CD4-positive, alpha-beta T cell treated with Interleukin-15 for 4 hours (primary cell): ENCODE results near the gene PDP2.

Experiments
- DNase-seq: peaks from one replicate; pipeline ENCODE4 v3.0.0-alpha.2; 2020; ENCODE audit warnings: low spot score

Gene PDP2, protein sequence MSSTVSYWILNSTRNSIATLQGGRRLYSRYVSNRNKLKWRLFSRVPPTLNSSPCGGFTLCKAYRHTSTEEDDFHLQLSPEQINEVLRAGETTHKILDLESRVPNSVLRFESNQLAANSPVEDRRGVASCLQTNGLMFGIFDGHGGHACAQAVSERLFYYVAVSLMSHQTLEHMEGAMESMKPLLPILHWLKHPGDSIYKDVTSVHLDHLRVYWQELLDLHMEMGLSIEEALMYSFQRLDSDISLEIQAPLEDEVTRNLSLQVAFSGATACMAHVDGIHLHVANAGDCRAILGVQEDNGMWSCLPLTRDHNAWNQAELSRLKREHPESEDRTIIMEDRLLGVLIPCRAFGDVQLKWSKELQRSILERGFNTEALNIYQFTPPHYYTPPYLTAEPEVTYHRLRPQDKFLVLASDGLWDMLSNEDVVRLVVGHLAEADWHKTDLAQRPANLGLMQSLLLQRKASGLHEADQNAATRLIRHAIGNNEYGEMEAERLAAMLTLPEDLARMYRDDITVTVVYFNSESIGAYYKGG

DNA sequence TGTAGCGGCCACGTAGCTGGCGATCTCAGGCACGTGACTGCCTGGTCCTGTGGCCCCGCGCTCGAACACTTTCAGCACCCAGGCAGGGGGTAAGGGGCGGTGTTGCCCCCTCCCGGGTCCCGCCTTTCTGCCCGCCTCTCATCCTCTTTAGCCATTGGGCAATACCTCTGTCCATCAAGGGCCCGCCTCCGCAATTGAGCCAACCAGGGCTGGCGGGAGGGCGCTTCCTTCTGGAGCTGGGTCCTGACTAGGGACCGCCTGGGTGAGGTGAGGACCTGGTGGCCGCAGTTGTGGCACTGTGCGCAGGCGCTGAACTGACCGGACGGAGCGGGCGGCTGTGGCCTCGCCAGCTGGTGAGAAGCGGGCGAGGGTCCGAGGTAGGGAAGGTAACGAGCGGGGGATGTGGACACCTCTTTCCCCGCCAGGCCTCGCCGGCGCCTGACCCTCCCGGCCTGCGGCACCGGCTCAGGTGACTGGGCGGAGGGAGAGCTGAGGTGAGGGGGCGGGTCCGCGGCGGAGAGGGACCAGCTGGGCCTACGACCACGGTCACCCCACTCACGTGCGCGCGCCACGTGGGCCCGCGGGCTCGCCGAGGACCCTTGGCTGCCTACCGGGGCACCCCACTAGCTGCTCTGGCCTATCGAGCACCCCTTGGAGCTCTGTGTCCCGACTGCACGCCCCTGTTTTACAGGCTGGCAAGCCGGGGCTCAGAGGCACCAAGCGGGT is at the start of gene PDP2:
Gene PDP2 (plus strand): TSS at position 228 of the 726 bp plus-strand sequence. CDS start 3,770 bp downstream, outside the sequence.
- DNase-seq = peak; percentile 94

DNA sequence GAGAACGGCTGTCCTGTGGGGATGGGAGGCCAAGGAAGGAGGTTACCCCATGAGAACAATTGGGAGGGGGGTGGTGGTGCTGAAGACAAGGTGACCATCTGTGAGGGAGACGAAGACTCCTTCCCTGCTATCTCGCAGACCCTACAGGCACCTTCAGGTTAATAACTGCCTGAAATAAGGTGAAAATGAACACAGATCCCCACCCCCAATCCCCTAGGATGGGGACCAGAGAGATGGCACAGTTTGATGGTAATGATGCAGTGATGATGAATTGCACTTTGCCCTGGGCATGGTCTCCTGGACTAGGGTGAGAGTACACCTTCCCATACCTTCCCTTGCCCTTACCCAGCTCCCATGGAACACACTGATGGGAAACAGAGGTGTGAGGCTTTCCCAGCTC is 48.1 kb upstream of the PDP2 start:
- DNase-seq = no peak

DNA sequence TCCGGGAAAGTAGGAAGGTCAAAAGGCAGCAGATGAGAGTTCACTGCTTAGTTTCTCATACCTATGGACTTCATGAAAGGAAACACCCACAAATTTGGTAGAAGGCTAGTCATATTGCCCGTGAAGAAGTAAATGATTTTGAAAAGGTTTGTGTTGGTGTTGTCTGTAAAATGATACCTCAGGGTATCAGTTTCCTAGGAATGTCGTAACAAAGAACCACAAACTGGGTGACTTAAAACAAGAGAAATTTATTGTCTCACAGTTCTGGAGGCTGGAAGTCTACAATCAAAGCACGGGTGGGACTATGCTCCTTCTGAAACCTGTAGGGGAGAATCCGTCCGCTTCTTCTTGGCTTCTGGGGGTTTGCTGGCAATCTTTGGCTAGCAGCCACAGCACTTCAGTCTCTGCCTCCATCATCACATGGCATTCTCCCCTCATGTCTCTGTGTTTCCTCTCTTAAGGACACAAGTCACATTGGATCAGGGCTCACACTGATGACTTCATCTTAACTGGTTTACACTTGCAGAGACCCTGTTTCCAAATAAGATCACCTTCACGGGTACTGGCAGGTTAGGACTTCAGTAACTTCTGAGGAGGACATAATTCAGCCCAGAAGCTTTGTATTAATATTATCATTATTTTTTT is 47.5 kb upstream of the PDP2 start:
- DNase-seq = no peak

DNA sequence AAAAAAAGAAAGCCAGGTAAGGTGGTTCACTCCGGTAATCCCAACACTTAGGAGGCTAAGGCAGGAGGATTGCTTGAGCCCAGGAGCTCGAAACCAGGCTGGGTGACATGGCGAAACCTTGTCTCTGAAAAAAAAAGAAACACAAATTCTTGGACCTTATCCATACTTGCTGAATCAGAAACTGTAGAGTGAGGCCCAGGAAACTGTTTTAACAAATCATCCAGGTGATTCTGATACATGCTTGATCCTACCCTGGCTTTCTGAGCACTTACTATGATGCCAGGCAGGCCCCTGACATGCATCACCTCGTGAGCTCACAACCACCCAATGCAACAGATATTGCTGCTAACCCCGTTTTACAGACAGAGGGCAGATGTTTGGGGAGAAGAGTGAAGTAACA is 45.6 kb upstream of the PDP2 start:
- DNase-seq = no peak

DNA sequence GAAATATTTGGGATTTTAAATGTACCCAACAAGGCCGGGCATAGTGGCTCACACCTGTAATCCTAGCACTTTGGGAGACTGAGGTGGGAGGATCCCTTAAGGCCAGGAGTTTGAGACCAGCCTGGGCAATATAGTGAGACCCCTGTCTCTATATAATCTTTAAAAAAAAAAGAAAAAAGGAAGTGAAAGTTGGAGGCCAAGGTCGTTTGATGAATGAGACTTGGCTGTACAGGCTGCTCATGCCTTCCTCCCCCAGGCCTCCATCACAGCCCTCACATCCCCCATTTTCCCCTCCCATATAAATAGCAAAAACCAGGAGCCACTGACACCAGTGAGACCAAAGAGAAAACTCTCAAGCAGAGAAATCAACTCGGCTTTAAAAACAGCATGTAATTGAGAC is 39.4 kb upstream of the PDP2 start:
- DNase-seq = no peak

DNA sequence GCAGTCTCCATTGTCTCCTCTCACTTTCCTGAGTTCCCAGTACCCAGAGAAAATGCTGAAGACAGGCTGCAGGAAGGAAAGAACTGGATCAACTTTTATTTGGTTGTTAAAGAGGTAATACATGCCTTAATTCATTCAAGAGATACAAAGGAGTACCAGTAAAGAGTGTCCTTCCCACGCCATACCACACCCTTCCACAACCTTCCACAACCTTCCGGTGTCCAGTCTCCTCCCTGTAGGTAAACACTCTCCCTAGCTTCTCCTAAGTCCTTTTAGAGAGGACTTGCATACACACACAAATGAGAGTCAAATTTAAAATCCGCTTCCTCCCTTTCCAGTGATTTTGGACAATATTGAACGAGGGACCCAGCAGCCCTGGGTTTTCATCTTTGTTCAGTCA is 38.9 kb upstream of the PDP2 start:
- no peak for DNase-seq

DNA sequence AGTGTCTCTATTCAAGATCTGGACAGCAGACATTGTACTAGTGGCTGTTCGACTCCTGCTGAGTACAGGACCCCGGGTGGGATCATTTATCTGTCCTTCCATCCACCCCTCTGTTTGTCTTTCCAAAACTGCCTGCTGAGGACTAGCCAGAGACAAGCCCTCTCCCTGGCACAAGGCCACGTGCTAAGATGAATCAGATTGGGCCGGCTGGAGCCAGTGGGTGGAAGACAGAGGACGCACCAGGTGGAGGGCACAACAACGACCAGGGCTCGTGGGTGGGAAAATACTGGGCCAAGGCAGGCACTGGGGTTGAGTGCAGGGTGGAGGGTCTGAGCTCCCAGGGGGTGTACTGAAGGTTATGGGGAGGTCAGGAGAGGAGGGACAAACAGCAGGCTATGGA is 37.5 kb upstream of the PDP2 start:
- no peak for DNase-seq

DNA sequence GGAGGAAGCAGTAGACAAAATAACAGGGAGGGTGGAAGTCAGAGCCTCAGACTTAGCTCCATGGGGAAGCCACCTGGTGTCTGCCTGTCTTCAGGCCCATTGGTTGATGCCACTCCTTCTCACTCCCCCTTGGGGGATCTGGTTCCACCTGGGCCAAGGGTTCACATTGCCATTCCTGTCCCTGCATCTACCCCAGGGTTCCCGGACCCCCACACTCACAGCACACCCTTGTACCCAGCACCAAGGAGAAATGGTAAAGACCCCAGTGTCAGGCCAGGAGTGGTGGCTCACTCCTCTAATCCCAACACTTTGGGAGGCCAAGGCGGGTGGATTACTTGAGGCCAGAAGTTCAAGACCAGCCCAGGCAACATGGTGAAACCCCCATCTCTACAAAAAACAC is 37.1 kb upstream of the PDP2 start:
- no peak for DNase-seq

DNA sequence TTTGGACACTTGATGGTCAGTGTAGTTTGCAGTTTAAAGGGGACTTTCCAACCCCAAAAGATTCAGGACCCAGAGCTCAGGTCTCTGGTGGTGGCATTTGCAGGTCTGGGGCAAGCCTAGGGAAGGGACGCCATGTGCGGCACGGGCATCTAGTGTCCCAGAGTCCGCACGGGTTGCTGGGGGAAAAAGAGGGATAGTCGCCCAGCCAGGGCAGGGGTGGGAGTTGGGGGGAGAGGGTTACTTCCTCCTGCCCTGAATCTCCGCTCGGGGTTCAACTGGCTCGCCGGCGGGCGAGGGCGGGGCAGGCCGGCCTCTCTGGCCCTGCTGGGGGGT is 36.3 kb upstream of the PDP2 start:
- DNase-seq = no peak

DNA sequence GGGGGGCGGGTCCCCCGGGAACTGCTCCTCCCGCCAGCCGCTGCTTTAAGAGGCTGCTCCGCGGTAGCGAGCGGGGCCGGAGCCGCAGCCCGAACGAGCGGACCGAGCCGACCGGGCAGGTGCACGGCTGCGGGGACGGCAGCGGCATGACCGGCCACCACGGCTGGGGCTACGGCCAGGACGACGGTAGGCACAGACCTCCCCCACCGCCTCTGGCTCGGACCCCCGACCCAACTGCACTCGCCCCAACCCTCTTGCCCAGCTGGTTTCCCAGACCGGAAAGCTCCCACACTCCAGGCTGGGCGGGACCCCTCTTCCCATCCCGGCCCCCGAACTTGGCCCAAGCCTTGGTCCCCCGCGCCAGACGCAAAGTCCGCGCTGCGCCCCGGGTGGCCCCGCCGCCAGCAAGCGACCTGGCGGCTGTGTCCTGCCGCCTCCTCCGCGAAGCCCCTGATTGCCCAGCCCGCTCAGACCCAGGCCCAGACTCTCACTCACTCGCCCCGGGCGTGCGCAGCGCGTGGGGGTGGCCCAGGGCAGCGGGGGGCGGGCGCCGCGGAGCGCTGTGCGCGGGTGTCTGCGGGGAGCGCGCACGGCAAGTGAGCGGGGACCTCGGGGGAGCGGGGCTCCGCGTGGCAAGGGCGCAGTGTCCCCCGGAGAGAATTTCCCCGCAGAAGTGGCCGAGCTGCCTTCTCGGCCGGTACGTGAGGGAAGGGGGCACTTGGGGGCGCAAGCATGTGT is 35.8 kb upstream of the PDP2 start, which contains the start of gene CA7:
Gene CA7 (plus strand): TSS at position 73 of the 738 bp plus-strand sequence. CDS start 74 bp downstream, at position 147.
- no peak for DNase-seq

DNA sequence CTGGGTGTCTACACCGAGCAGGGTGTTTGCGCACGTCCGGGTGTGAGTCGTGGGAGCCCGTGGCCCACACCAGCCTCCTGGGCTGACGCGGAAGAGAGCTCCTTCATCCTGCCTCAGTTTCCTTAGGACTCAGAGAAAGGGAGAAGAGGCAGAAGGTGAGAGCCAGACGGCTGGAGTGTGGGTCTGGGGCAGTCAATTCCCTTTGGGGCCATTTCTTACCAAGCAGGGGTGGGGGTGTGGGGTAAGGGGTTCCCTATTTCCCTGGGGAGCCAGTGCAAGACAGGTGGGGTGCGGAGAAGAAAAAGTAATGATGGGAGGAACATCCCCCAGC is 35.3 kb upstream of the PDP2 start:
- no peak for DNase-seq

DNA sequence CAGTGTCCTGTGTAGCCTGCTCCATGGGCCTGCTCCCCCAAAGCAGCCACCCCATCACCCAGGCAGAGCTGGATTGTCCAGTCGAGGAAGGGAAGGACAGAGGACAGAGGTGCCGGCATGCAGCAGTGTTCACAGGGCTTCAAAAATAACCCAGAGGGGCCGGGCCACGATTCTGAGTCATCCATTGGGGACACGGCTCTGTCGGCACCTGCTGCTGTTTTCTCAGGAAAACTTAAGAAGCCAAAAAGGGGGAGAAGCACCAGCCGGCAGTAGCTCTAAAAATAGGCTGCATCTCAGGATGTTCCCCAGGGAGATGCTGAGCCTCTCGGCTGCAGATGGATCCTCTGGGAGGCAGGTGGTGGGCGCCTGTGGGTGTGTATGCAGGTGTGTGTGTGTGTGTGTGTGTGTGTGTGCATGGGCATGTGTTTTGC is 34.5 kb upstream of the PDP2 start:
- DNase-seq = no peak

DNA sequence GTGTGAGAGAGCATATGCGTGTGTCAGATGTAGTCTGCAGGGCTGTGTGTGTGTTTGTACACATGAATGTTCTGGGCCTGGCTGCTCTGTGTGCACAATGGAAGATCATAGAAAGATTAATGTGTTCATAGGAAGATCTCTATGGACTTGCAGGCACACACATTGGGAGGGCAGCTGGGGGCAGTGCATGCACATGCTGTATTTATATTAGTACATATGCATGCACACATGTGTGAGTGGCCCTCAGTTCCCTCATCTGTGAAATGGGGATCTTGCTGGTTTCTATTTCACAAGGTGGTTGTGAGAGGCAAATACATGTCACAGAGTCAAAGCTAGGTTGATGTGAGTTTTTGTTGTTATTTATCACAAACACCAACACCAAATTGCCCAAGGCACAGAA is 34.0 kb upstream of the PDP2 start:
- no peak for DNase-seq

DNA sequence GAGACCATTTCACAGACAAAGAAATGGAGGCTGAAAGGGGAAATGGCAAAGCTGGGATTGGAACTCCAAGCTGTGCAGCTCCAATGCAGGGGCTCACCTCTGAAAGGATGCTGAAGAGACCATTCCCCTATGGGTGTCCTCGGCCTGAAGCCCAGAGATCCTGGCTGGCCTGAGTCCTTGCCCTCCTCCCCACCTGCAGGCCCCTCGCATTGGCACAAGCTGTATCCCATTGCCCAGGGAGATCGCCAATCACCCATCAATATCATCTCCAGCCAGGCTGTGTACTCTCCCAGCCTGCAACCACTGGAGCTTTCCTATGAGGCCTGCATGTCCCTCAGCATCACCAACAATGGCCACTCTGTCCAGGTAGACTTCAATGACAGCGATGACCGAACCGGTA is 33.5 kb upstream of the PDP2 start:
- no peak for DNase-seq

DNA sequence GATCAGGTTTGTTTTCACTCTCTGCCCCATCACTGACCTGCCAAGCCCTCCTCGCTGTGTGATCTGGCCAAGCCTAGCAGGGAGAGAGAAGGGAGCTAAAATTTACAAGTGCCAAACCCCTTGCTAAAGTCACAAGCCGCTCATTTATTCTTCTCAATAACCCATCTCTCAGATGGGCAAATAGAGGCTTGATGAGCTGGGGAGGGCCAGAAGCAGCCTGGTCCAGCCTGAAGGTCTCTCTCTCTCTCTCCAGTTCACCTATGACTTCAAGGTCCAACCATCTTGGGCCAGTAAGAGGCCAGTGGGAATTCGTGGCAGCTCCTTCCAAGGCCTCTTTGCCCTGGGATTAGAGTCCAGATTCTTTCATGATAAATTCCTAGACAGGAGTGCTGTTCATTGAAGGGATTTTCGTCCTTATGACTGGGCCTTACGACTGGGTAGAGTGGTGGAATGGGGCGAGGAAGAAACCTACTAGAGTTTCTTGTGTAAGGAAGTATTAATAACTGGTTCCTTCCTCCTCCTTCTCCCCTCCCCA is 32.7 kb upstream of the PDP2 start:
- DNase-seq = no peak

DNA sequence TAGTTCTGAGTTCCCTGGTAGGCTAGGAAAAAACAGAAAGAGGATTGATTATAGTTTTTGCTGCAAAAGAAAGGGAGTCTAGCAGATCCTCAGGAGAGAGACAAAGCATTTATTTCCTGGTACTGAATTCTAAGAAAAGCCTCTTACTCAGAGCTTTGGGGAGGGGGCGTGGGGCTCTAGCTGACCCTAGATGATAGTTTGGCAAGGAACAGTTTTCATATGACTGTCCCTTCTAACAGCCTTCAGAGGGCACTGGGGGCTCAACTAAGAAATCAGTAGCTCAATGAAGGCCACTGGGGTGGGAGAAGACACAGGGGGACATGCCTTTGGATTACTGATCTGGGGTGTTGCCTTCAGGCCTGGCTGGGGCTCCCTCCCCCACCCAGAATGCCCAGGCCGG is 32.1 kb upstream of the PDP2 start:
- DNase-seq = no peak

DNA sequence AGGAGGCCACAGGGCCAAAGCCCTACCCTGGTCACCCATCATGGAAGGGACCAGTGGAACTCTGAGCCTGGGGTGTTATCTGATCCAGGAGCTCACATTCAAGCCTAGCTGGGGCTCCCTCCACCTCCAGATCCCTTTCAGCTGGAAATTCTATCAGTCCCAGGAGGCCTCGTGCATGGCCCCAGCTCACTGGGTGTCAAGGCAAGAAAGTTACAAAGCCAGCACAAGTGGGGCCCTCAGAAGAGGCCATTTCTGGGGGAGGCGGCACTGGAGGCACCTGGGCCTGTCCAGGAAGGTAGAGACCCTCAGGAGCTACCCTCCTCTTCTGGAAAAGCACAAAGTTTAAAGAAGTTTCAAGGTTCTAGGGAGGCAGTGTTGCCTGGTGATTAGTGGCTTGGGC is 31.3 kb upstream of the PDP2 start:
- no peak for DNase-seq

DNA sequence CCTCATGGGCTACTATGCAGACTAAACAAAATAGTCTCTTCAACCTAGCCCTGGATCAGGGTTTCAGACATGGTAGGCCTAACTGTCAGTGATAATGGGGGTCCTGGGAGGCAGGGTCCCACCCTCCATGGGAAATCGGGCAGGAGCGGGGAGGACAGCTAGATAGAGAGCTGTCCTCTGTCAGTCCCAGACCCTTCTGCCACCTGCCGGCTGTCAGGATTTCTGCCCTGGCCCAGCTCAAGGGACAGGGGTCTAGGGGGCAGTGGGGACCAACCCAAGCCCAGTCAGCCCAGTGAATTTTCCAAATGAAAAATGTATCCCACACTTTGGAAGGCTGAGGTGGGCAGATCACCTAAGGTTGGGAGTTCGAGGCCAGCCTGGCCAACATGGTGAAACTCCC is 30.8 kb upstream of the PDP2 start:
- no peak for DNase-seq

DNA sequence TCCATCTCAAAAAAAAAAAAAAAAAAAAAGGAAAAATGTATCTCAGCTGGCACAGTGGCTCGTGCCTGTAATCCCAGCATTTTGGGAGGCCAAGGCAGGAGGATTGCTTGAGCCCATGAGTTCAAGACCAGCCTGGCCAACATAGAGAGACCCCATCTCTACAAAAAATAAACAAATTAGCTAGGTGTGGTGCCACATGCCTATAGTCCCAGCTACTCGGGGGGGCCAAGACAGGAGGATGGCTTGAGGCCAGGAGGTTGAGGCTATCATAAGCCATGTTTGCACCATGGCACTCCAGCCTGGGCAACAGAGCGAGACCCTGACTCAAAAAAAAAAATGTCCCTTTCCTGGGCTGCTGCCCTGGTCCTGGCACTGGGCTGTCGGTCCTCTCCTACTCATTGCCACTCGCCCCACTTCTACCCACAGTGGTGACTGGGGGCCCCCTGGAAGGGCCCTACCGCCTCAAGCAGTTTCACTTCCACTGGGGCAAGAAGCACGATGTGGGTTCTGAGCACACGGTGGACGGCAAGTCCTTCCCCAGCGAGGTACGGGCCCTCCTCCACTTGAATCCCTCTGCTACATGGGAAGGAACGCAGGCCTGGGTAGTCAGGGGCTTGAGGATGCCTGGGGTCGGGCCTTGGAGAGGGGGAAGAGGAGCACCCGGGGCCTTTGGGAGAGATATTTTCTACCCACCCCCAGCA is 30.1 kb upstream of the PDP2 start:
- no peak for DNase-seq

DNA sequence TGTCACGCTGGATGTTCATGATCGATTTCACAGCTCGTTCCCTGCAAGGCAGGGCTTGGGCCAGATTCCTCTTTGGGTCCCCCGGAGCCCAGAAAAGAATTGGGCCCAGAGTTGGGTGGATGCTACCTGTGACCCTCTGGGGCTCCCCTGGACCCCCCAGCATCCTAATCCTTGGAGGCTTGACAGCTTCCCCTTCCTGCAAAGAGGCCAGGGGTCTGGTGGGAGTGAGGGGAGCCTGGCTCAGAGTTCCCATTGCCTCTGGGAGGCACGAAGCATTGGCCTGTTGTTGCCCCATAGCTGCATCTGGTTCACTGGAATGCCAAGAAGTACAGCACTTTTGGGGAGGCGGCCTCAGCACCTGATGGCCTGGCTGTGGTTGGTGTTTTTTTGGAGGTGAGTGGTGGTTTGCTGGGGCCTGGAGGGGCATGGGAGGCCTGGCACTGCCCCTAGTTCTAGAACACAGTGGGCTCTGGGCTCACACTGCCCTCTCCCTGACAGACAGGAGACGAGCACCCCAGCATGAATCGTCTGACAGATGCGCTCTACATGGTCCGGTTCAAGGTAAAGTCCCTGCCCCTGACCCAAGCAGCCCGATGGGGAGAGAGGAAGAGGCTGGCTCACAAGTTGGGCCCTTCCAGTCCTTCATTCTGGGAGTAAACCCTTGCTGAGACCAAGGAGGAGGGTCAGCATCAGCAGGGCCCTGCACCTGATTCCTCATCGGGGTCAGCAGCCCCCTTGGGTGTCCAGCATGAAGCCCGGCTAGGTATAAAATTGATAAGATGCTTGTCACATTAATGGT is 28.9 kb upstream of the PDP2 start:
- DNase-seq = no peak
